Ascending aorta (tissue), 2 donors: ENCODE results near the gene GABRA4. TPM values are rescaled to one million over a fixed set of nuclear protein-coding genes. Genes with fewer than 3 reads are reported as not detected.

Source experiments
- DNase-seq, 2 donors: peaks; one replicate each; pipeline ENCODE4 v3.0.0-alpha.2; 2019; ENCODE audit warnings: low spot score in 2 of 2
- H3K27ac ChIP-seq, 2 donors: fragments of 200-600 bp; sonication (generic); one replicate each; pipeline ENCODE4 v1.5.1; 2016 to 2017; ENCODE audit warnings: mild to moderate bottlenecking in 1 of 2
- H3K27me3 ChIP-seq: fragments of 200-600 bp; sonication (generic); one replicate; pipeline ENCODE4 v1.5.1; 2017
- H3K36me3 ChIP-seq, 2 donors: fragments of 200-600 bp; sonication (generic); one replicate each; pipeline ENCODE4 v1.5.1; 2016
- H3K4me1 ChIP-seq, 2 donors: fragments of 200-600 bp; sonication (generic); one replicate each; pipeline ENCODE4 v1.5.1; 2016 to 2017; ENCODE audit warnings: mild to moderate bottlenecking in 1 of 2
- H3K4me3 ChIP-seq, 2 donors: fragments of 200-600 bp; sonication (generic); one replicate each; pipeline ENCODE4 v1.5.1; 2016 to 2017; ENCODE audit warnings: mild to moderate bottlenecking in 1 of 2
- H3K9me3 ChIP-seq, 2 donors: fragments of 200-600 bp; sonication (generic); one replicate each; pipeline ENCODE4 v1.5.1; 2016
- CTCF ChIP-seq, 3 experiments: fragments of 200-600 bp in 2 of 3; fragments of 450-650 bp in 1 of 3; sonication (generic) in 2 of 3; IDR thresholded peaks; one replicate each; pipeline ENCODE4 v1.5.1; 2016 to 2019; ENCODE audit warnings: antibody characterized with exemption in 3 of 3, mild to moderate bottlenecking in 1 of 3, moderate library complexity in 1 of 3
- intact Hi-C: fragments of 100-400 bp; cut with DNase I; formaldehyde crosslinking; loops from one replicate; pipeline ENCODE4 v1.15.1; 2023
- total RNA-seq: library from RNA; depleted of rRNA; stranded (reverse); fragments of >200 nt; gene quantifications from one replicate; pipeline ENCODE4 v1.1.0, GENCODE V29; 2016

Gene GABRA4
- total RNA-seq, 1 donor from 2014 or later: 0.11 TPM

GRCh38 chr4:46979726-46980125, 13.7 kb downstream of the GABRA4 start:
- DNase-seq: no peak
- TF ChIP-seq CTCF (IDR thresholded peaks at IDR 0.05): no peak

GRCh38 chr4:46979283-46979682, 14.1 kb downstream of the GABRA4 start:
- no peak overlapping the region for H3K27ac ChIP-seq
- no peak overlapping the region for H3K4me3 ChIP-seq
- H3K27me3 ChIP-seq: no peaks in the 10 kb centered on the region
- H3K36me3 ChIP-seq: no peaks in the 10 kb centered on the region
- no peak for DNase-seq
- intact Hi-C loops: no loop called here
- H3K4me1 ChIP-seq: no peaks in the 10 kb centered on the region
- no peaks in the 10 kb centered on the region for H3K9me3 ChIP-seq
- no peak for TF ChIP-seq CTCF (IDR thresholded peaks at IDR 0.05)

More at GRCh38 chr4:46979726-46980125, 13.7 kb downstream of the GABRA4 start:
- Histone ChIP-seq H3K4me1 (no peaks in the 10 kb centered on the region), H3K27ac (no peak overlapping the region), H3K27me3 (no peaks in the 10 kb centered on the region), H3K9me3 (no peaks in the 10 kb centered on the region), H3K4me3 (no peak overlapping the region), H3K36me3 (no peaks in the 10 kb centered on the region)
- intact Hi-C loops: no loop called here

- H3K9me3 ChIP-seq: no peaks in the 10 kb centered on the region
- TF ChIP-seq CTCF (IDR thresholded peaks at IDR 0.05): no peak
- H3K27me3 ChIP-seq: no peaks in the 10 kb centered on the region
- intact Hi-C loops: no loop called here
- H3K36me3 ChIP-seq: no peaks in the 10 kb centered on the region
- H3K27ac ChIP-seq: no peak overlapping the region
- no peak for DNase-seq
- no peaks in the 10 kb centered on the region for H3K4me1 ChIP-seq
- H3K4me3 ChIP-seq: no peak overlapping the region
Observed at GRCh38 chr4:46977245-46977644, 16.1 kb downstream of the GABRA4 start.

- DNase-seq: no peak
Observed at GRCh38 chr4:46975812-46976553, 17.4 kb downstream of the GABRA4 start.

GRCh38 chr4:46974891-46975543, 18.4 kb downstream of the GABRA4 start:
- Histone ChIP-seq H3K27me3 (no peaks in the 10 kb centered on the region), H3K9me3 (no peaks in the 10 kb centered on the region), H3K4me1 (no peaks in the 10 kb centered on the region), H3K27ac (no peak overlapping the region), H3K4me3 (no peak overlapping the region), H3K36me3 (no peaks in the 10 kb centered on the region)
- DNase-seq: no peak
- no peak for TF ChIP-seq CTCF (IDR thresholded peaks at IDR 0.05)
- intact Hi-C loops: no loop called here

More at GRCh38 chr4:46975812-46976553, 17.4 kb downstream of the GABRA4 start:
- no peaks in the 10 kb centered on the region for H3K9me3 ChIP-seq
- no peak for TF ChIP-seq CTCF (IDR thresholded peaks at IDR 0.05)
- no peaks in the 10 kb centered on the region for H3K36me3 ChIP-seq
- H3K4me3 ChIP-seq: no peak overlapping the region
- intact Hi-C loops: no loop called here
- H3K4me1 ChIP-seq: no peaks in the 10 kb centered on the region
- H3K27ac ChIP-seq: no peak overlapping the region
- no peaks in the 10 kb centered on the region for H3K27me3 ChIP-seq
